Adrenal gland (tissue), 12 donors: ENCODE measurements around the gene RALGPS1. TPM values are rescaled to one million over a fixed set of nuclear protein-coding genes. Genes with fewer than 3 reads are reported as not detected.

Experiments used
- DNase-seq, 7 donors: peaks; one replicate each; pipeline ENCODE4 v3.0.0-alpha.2; 2019 to 2020
- H3K27ac ChIP-seq, 5 donors: fragments of 200-600 bp; sonication (generic) in 4 of 5; 1 replicate in 3 of 5; 2 replicates in 2 of 5; pipeline versions ENCODE4 v1.5.1 to v1.8.0; 2016 to 2020; ENCODE audit warnings: mild to moderate bottlenecking in 1 of 5
- H3K27me3 ChIP-seq: fragments of 200-600 bp; 2 replicates; pipeline ENCODE4 v1.8.0; 2021
- H3K36me3 ChIP-seq, 2 donors: fragments of 200-600 bp; replicated peaks in 1 of 2; 1 replicate in 1 of 2; 2 replicates in 1 of 2; pipeline versions ENCODE4 v1.5.1 to v1.8.0; 2018 to 2022
- H3K4me1 ChIP-seq, 2 donors: fragments of 200-600 bp; replicated peaks in 1 of 2; 1 replicate in 1 of 2; 2 replicates in 1 of 2; pipeline versions ENCODE4 v1.5.1 to v1.8.0; 2018 to 2021
- H3K4me3 ChIP-seq, 4 donors: fragments of 200-600 bp; sonication (generic) in 3 of 4; one replicate each; pipeline ENCODE4 v1.5.1; 2016 to 2018
- H3K9me3 ChIP-seq, 3 donors: fragments of 200-600 bp; sonication (generic) in 1 of 3; replicated peaks in 1 of 3; 1 replicate in 2 of 3; 2 replicates in 1 of 3; pipeline versions ENCODE4 v1.5.1 to v1.8.0; 2016 to 2021
- POLR2A ChIP-seq, 2 donors: fragments of 450-650 bp; IDR thresholded peaks; one replicate each; pipeline ENCODE4 v1.6.1; 2017; ENCODE audit warnings: antibody characterized with exemption in 2 of 2, mild to moderate bottlenecking in 2 of 2, moderate library complexity in 1 of 2
- WGBS, 4 donors: extraction: QIAGEN DNeasy Blood & Tissue Kit in 2 of 4; methylation state at CpG; one replicate each; pipeline versions ENCODE4 v1.1.5 to v1.1.7; 2013 to 2017; 5-methylcytosine and 5-hydroxymethylcytosine counted together
- intact Hi-C, 2 donors: fragments of 100-400 bp; cut with DNase I; formaldehyde crosslinking; loops; one replicate each; pipeline versions ENCODE4 v1.14.1 to v1.15.0; 2022 to 2023
- polyA plus RNA-seq, 3 donors: library from polyadenylated mRNA; stranded (reverse); fragments of 200-250 nt in 2 of 3; fragments of 350-450 nt in 1 of 3; fragmentation: Illumina TruSeq in 1 of 3; extraction: RNeasy Lipid Tissue Mini Kit (QIAGEN cat#74804) in 1 of 3; gene quantifications; one replicate each; pipeline ENCODE4 v1.2.3, GENCODE V29; 2013 to 2014
- total RNA-seq, 9 donors: library from RNA; depleted of rRNA in 4 of 9; stranded (reverse); fragments of >200 nt in 4 of 9; fragments of 120-200 nt in 1 of 9; fragmentation: NEBNext Ultra II Directional in 1 of 9; extraction: Animal tissue kit (Norgen Biotek cat#: 25700) in 1 of 9; gene quantifications; one replicate each; pipeline versions ENCODE4 v1.1.0 to v1.2.4, GENCODE V29; 2013 to 2023
- TF ChIP-seq, protein P1 (sequence below), 6 experiments: fragments of 450-650 bp in 4 of 6; fragments of 200-600 bp in 2 of 6; sonication (generic) in 1 of 6; IDR thresholded peaks; 1 replicate in 5 of 6; 2 replicates in 1 of 6; pipeline versions ENCODE4 v1.5.1 to v1.8.0; 2016 to 2021; ENCODE audit warnings: antibody characterized with exemption in 6 of 6, mild to moderate bottlenecking in 2 of 6, moderate library complexity in 1 of 6
- donor health status: healthy with polysubstance abuse.
- donor health status: Bipolar disorder and iron deficiency.
- donor health status: DM: yes; HTN: yes; CAD: no.
- donor health status: DM: no; HTN: no; CAD: no.
- donor health status: DM: no; HTN: no; CAD: no.
- donor health status: DM: yes; HTN: yes; CAD: no.

The RALGPS1 gene
- total and polyA plus RNA-seq, 12 donors: 2.8 to 9.9 (median 5.1) TPM

DNA sequence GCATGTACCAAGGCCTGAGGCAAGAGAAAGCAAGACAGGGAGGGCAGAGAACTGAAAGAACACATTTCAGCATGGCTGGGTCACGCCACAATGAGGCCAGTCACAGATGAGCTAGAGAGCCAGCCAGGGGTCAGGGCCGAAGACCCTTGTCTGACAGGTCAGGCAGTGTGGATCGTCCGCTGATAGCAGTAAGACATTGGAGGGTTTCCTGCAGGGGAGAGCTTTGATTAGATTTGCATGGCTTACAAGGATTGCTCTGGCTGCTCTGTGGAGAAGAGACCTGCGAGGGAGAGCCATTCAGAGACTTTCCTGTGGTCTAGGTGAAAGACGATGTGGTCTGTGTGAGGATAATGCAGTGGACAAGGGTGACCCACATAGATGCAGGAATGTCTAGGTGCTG lies 93.1 kb downstream of the RALGPS1 start:
- Histone ChIP-seq H3K27me3 (no peaks in the 10 kb centered on the region), H3K9me3 (no peaks in the 10 kb centered on the region), H3K4me3 (no peak overlapping the region), H3K36me3 (no peaks in the 10 kb centered on the region), H3K4me1 (peaks cover 0 to 14% of the 10 kb centered on the region in 2 donors), H3K27ac (no peak overlapping the region)
- intact Hi-C loops: no loop called here
- TF ChIP-seq POLR2A (IDR thresholded peaks at IDR 0.05): no peak
- TF ChIP-seq, protein P1, sequence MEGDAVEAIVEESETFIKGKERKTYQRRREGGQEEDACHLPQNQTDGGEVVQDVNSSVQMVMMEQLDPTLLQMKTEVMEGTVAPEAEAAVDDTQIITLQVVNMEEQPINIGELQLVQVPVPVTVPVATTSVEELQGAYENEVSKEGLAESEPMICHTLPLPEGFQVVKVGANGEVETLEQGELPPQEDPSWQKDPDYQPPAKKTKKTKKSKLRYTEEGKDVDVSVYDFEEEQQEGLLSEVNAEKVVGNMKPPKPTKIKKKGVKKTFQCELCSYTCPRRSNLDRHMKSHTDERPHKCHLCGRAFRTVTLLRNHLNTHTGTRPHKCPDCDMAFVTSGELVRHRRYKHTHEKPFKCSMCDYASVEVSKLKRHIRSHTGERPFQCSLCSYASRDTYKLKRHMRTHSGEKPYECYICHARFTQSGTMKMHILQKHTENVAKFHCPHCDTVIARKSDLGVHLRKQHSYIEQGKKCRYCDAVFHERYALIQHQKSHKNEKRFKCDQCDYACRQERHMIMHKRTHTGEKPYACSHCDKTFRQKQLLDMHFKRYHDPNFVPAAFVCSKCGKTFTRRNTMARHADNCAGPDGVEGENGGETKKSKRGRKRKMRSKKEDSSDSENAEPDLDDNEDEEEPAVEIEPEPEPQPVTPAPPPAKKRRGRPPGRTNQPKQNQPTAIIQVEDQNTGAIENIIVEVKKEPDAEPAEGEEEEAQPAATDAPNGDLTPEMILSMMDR (IDR thresholded peaks at IDR 0.05): no peak
- no peak for DNase-seq
- WGBS, 4 donors: 88 to 93% (median 89%) methylated on average over 6 of the region's 6 CpGs

DNA sequence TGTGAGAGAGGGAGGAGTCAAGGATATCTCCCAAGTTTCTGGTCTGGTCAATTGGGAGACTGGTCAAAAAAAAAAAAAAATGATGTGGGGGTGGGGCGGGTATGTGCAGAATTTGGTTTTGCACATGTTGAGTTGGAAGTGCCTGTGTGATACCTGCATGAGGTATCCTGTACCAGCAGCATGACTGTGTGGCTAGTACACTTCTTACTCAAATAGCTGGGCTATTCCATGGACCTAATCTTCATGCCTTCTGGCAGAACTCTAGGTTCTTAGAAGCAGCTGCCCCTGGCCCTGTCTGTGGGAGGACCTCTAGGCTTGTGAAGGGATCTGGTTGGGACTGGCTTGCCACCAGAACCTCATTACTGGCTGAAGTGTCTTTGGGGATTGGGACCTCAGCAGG lies 93.5 kb downstream of the RALGPS1 start:
- Histone ChIP-seq H3K36me3 (no peaks in the 10 kb centered on the region), H3K27me3 (no peaks in the 10 kb centered on the region), H3K4me1 (peaks cover 0 to 14% of the 10 kb centered on the region in 2 donors), H3K4me3 (no peak overlapping the region), H3K27ac (no peak overlapping the region), H3K9me3 (no peaks in the 10 kb centered on the region)
- DNase-seq: no peak
- WGBS, 4 donors: 92 to 100% (median 96%) methylated on average over 1 of the region's 1 CpG
- intact Hi-C loops: no loop called here
- TF ChIP-seq, protein P1 (IDR thresholded peaks at IDR 0.05): no peak
- TF ChIP-seq POLR2A (IDR thresholded peaks at IDR 0.05): no peak

DNA sequence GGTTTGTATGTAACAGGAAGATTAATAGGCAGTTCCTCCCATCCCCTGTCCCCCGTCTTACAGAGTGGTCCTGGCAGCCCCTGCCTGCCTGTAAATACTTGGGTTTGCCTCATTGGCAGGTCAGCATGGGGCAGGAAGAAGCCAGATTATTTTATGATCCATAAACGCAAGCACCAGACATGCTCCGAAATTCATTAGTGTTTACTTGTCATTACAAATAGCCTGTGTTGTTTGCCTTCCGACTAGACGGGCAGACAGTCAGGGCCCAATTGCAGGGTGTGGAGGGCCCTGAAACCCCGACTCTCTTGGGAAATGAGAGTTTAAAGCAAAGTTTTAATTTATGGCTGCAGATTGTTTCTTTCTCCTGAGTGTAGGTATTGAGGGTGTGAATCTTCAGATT lies 97.2 kb downstream of the RALGPS1 start:
- H3K4me3 ChIP-seq: no peak overlapping the region
- peaks cover 0 to 8% of the 10 kb centered on the region in 2 donors for H3K4me1 ChIP-seq
- no peak overlapping the region for H3K27ac ChIP-seq
- TF ChIP-seq, protein P1 (IDR thresholded peaks at IDR 0.05): no peak
- no peak for TF ChIP-seq POLR2A (IDR thresholded peaks at IDR 0.05)
- H3K36me3 ChIP-seq: no peaks in the 10 kb centered on the region
- intact Hi-C loops: no loop called here
- WGBS, 4 donors: 84 to 91% (median 87%) methylated on average over 5 to 6 of the region's 6 CpGs
- no peaks in the 10 kb centered on the region for H3K9me3 ChIP-seq
- H3K27me3 ChIP-seq: no peaks in the 10 kb centered on the region
- no peak for DNase-seq

DNA sequence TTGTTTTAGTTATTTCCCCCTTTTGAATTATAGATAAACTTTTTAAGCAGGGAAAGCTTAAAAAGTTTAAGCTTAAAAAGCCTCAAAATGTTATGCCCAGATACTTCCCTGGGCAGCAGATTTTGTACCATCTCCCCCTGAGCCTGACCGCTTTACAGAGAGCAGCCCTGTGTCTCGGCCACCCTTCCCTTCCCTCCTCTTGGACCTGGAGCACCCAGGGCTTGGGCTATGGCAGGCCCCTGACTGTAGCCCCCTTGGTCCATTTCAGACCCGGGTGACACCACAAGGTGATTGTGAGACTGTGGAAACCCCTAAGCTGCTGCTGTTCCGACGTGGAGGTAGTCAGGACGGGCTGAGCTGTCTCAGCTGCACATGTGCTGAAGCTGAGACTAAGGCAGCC lies 97.7 kb downstream of the RALGPS1 start:
- Histone ChIP-seq H3K4me1 (peaks cover 0 to 8% of the 10 kb centered on the region in 2 donors), H3K9me3 (no peaks in the 10 kb centered on the region), H3K27ac (no peak overlapping the region), H3K27me3 (no peaks in the 10 kb centered on the region), H3K36me3 (no peaks in the 10 kb centered on the region), H3K4me3 (no peak overlapping the region)
- no peak for TF ChIP-seq POLR2A (IDR thresholded peaks at IDR 0.05)
- TF ChIP-seq, protein P1 (IDR thresholded peaks at IDR 0.05): no peak
- intact Hi-C loops: no loop called here
- 88 to 96% (median 96%) methylated on average over 3 to 6 of the region's 6 CpGs for WGBS, 4 donors
- DNase-seq: no peak
